HEK293 (cell line): Measurements from ENCODE around the gene CRYBG2.

ENCODE experiments used
- CTCF ChIP-seq: fragments of 450-650 bp; formaldehyde crosslinking; IDR thresholded peaks from 2 replicates; pipeline ENCODE4 v1.5.1; 2016; ENCODE audit warnings: missing biosample characterization, missing genetic modification characterization
- REPIN1 ChIP-seq: fragments of 450-650 bp; formaldehyde crosslinking; IDR thresholded peaks from 2 replicates; pipeline ENCODE4 v1.5.1; 2017; ENCODE audit warnings: missing biosample characterization, missing genetic modification characterization, low read depth
- SP2 ChIP-seq: fragments of 450-650 bp; formaldehyde crosslinking; IDR thresholded peaks from 2 replicates; pipeline ENCODE4 v1.5.1; 2016; ENCODE audit warnings: missing biosample characterization, missing genetic modification characterization
- TRIM28 ChIP-seq: IDR thresholded peaks from 2 replicates; pipeline ENCODE4 v1.6.1; 2011; ENCODE audit warnings: low read length, control low read depth, borderline replicate concordance
- YY1 ChIP-seq: fragments of 450-650 bp; formaldehyde crosslinking; IDR thresholded peaks from 2 replicates; pipeline ENCODE4 v1.5.1; 2018; ENCODE audit warnings: missing biosample characterization, missing genetic modification characterization
- ZBTB44 ChIP-seq: fragments of 450-650 bp; IDR thresholded peaks from 2 replicates; pipeline ENCODE4 v1.5.1; 2018; ENCODE audit warnings: missing biosample characterization, mild to moderate bottlenecking, missing genetic modification characterization
- ZNF10 ChIP-seq: fragments of 450-650 bp; formaldehyde crosslinking; IDR thresholded peaks from 2 replicates; pipeline ENCODE4 v1.5.1; 2017; ENCODE audit warnings: missing biosample characterization, missing genetic modification characterization
- ZNF114 ChIP-seq: fragments of 450-650 bp; formaldehyde crosslinking; IDR thresholded peaks from 2 replicates; pipeline ENCODE4 v1.5.0; 2017; ENCODE audit warnings: missing biosample characterization, missing genetic modification characterization
- ZNF274 ChIP-seq, 2 experiments: fragments of 200-500 bp in 1 of 2; fragments of 450-650 bp in 1 of 2; sonication (Bioruptor generic) in 1 of 2; formaldehyde crosslinking in 1 of 2; IDR thresholded peaks; 2 replicates each; pipeline versions ENCODE4 v1.5.1 to v1.6.1; 2014 to 2016; ENCODE audit warnings: borderline replicate concordance in 1 of 2, inconsistent platforms in 1 of 2, low read length in 1 of 2, missing biosample characterization in 1 of 2, missing genetic modification characterization in 1 of 2
- ZNF280D ChIP-seq: fragments of 450-650 bp; formaldehyde crosslinking; IDR thresholded peaks from 2 replicates; pipeline ENCODE4 v1.5.1; 2016; ENCODE audit warnings: missing biosample characterization, missing genetic modification characterization
- ZNF292 ChIP-seq: fragments of 450-650 bp; formaldehyde crosslinking; IDR thresholded peaks from 2 replicates; pipeline ENCODE4 v1.5.1; 2016; ENCODE audit warnings: low read depth, missing biosample characterization, missing genetic modification characterization, borderline replicate concordance
- ZNF335 ChIP-seq: fragments of 450-650 bp; formaldehyde crosslinking; conservative IDR thresholded peaks from 2 replicates; pipeline ENCODE4 v1.5.1; 2016; ENCODE audit warnings: missing biosample characterization, missing genetic modification characterization
- ZNF473 ChIP-seq: fragments of 450-650 bp; formaldehyde crosslinking; IDR thresholded peaks from 2 replicates; pipeline ENCODE4 v1.5.1; 2017; ENCODE audit warnings: missing biosample characterization, missing genetic modification characterization
- ZSCAN18 ChIP-seq: fragments of 450-650 bp; formaldehyde crosslinking; IDR thresholded peaks from 2 replicates; pipeline ENCODE4 v1.5.1; 2016; ENCODE audit warnings: missing biosample characterization, missing genetic modification characterization

GRCh38 chr1:26378879-26379251 lies 24.9 kb upstream of the CRYBG2 start:
- no peak for TF ChIP-seq CTCF (tag by site-specific recombination)
- TF ChIP-seq ZSCAN18 (tag by site-specific recombination) = no peak
- TF ChIP-seq TRIM28 = no peak
- no peak for TF ChIP-seq ZNF473 (tag by site-specific recombination)
- no peak for TF ChIP-seq SP2 (tag by site-specific recombination)
- no peak for TF ChIP-seq ZNF292 (tag by site-specific recombination)
- no peak for TF ChIP-seq ZBTB44 (tag by site-specific recombination)
- no peak for TF ChIP-seq ZNF10 (tag by site-specific recombination)
- no peak for TF ChIP-seq ZNF274 (IDR thresholded peaks at IDR 0.05; ENCODE audit: low read length)
- TF ChIP-seq ZNF274 (tag by site-specific recombination; IDR thresholded peaks at IDR 0.05; ENCODE audit: borderline replicate concordance) = no peak
- no peak for TF ChIP-seq REPIN1
- no peak for TF ChIP-seq ZNF114 (tag by site-specific recombination)
- no peak for TF ChIP-seq ZNF280D
- TF ChIP-seq YY1 (tag by site-specific recombination) = no peak
- TF ChIP-seq ZNF335 (tag by site-specific recombination) = no peak
